SK-N-DZ (cell line): ENCODE measurements around the gene SATB2.

Source experiments
- DNase-seq: peaks from one replicate; pipeline ENCODE4 v3.0.0-alpha.2; 2015; ENCODE audit warnings: low spot score

The SATB2 gene

DNA sequence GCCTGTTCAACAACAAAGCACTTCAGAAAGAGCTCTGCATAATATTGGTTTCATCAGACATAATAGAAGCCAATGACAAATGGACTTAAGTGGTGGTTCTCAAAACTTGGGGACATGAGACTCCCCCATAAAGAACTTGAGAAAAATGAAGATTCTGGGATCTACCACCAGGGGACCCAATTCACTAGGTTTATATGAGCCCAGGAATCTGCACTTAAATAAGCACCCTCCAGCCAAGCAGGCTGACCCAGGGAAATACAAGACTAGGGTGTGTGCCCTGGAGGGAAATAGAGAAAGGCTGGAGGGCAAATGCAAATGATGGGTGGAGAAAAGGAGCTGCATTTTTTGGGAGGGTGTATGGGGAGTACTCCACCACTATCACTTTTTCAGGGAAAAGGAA lies 52.5 kb downstream of the SATB2 start:
- no peak for DNase-seq

DNA sequence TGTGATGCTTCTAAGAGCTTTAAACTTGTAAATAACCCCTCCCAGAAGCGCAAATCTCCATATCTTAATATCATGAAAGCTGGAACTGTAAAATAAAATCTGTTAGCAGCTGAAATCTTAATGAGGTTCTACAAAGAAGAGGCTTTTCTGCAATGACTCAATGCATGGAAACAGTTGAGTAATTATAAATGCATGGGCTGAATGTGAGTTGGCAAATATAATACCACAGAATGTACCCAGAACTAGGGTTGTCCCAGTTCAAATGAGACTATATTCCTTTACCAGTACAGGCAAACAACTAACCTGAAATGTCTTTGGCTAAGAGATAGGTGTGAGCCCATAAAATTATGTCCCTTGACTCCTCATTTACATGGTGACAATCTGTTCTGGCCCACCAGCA lies 52.9 kb downstream of the SATB2 start:
- no peak for DNase-seq

DNA sequence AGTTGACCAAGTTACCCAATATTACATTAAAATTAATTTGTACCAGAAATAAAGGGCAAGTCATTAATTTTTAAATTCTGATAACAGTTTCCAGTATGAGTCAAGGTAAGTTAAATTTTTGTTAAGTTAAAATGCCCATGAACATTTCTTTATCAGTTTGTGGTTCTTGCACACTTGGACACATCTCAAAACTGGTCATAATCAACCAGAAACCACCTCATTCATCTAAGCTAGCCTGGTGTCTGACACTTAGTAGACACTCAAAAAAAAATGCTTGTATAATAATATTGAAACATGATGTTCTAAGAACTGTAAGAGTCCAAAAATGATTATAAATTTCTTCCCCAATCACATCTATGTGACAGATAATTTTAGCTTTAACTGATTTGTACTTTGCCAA lies 62.4 kb downstream of the SATB2 start:
- DNase-seq, result no peak

DNA sequence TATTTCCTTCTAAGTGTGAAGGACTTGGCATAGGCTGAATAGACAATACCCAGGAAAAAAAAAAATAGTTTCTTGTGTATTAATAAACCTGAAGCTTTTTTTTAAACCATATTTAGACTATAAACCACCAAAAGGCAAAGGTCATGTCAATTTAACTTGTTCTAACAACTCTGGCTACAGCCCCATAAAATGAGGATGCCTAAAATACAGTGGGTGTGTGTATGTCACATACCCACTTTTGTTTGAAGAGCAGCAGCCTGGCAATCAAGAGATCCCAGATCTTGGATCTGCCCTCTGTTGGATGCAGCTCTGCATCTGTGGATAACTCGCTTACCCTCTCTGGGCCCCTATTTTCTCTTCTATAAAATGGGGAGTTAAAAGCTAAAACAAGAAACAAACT lies 65.4 kb downstream of the SATB2 start:
- DNase-seq, result no peak

DNA sequence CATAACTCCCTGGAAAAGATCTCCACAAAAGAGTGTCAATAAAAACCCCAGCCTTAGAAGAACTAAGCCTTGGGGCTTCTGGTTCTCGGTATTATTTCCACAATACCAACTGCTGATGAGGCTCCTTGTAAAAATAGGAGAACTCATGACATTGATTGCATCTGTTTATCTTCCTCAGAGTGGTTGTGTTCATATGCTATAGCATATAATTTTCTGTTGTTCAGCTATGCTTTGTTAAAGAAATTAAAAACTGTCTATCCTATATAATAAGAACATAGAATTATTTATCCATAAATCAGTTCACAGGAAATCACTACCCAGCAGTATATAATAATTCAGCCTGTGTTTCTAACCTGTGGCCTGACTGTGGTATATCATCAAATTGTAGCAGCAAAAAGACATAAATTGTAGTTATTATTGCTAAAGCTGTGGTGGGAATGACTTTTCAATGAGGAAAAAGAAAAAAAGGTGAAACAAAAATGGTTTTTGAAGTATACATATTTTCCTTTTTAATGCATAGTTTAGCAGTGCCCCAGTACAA lies 68.9 kb downstream of the SATB2 start:
- DNase-seq, result no peak

DNA sequence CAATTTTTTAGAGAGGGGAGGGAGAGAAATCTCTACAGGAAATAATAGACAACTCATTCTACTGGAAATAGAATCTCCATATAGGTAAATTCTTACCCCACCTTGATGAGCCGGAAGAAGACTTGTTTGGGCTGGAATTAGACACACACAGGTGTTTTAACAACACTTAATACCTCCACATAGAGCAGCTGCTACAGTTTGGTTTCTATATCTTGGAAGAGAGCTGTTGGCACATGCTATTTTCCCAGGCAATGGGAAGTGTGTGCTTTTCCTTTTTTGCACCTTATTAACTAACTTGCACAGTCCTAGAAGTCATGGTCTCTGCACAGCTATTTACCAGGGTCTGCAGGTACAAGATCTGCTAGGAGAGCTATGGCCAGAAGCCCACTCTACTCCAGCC lies 73.7 kb downstream of the SATB2 start:
- no peak for DNase-seq

DNA sequence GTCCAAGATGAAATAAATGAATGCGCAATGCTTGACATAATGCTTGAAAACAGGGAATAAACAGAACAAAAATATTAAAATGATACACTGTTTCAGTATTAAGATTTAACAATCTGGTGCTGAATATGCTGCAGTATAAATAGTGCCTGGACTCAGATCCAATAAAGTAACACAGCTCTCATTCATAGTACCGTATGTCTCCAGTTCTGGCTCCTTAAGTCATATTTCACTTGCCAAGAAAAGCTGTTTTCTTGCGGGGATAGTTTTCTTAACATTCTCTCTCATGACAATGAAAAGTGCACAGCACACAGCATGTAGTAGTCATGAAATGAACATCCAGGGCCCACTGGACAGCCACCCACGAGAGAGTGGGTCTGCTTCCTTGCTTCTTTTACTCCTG lies 74.7 kb downstream of the SATB2 start:
- no peak for DNase-seq

DNA sequence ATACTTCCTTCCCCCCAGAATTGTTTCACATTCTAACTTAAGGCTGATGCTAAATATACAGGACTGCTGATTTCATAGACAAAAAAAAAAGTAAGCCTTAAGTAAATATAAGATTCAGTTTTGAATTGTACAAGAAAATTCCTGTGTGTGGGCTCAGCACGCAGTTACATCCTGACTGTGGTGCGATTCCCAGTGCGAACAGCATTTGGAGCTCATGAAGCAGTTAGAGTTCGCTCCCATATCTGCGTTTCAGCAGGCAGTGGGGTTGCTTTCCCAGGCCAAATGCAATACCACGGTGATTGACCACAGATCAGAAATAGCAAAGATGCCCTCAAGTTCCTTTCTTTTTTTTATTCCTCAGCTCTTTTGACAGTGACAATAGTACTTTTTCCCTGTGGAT lies 75.6 kb downstream of the SATB2 start:
- peak; percentile 55 for DNase-seq

DNA sequence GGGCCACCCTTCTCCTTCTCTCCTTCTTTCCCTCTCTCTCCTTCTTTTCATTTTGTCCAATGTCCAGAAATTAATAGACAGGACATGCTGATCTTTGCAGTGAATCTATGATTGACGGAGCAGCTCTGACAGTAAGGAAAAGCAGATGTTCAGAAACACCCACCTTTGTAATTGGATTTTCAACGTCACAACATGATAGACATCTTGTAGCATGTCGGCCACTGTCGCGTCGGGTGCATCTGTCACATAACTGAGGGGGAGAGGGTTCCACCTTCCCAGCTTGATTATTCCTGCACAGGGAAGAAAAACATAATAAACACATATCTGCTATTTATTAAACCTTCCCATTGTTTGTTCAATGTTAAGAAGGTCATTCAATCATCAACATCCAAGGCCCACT lies 76.2 kb downstream of the SATB2 start:
- peak; percentile 87 for DNase-seq

DNA sequence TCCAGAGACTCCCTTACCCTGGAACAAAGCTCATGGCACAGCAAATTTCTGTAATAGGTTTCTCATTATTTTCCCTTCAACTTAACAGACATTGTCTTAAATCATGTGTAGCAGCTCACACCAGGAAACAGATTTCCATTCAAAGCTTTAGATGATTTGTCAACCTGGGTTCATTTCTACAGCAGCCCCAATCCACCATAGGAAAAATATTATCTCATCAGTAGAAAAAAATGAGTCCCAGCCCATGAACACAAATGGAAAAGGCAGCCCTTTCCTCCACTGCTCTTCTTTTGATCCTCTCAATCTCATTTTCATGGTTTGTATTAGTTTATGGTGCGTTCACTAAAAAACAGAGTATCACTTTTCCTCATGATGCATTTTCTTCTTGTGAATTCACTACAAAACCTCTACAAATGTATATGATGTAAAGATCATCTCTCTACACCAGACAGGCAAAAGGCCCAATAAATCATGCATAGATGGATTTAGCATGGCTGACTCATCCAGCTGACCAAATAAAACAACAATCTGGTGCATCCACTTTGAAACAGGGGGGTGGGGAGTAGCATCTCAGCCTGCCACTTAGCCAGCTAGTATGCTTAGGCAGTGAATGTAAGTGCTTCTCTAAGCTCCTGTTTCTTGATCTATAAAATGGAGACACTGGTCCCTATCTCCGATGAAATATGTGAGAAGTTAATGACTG lies 78.6 kb downstream of the SATB2 start:
- DNase-seq, result no peak

DNA sequence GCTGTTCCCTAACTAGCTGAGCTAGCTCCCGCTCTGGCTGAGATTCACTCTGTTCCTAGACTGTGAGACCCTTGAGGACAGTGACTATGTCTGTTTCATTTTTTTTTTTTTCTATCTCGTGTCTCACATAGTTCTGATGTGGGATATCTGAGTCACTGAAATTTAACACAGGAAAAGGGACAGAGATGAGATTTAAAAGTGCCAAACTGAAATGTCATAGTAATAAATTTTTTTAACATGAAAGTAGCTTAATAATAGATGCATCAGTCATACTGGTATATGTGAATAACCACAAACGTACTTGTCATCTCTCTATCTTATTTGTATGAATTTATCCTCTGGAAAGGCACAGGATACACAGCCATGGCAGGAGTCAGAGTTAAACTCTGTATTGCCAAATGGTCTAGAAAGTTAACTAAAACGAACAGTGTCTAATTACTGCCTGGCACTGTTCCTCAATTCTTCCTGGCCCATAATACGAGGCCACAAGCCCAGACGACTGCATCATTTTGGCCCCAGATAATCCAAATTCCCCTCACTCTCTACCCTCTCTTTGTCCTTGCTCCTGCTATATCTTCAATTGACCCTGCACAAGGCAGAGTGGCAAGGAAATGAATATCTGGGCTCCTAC lies 87.5 kb downstream of the SATB2 start:
- peak; percentile 15 for DNase-seq

DNA sequence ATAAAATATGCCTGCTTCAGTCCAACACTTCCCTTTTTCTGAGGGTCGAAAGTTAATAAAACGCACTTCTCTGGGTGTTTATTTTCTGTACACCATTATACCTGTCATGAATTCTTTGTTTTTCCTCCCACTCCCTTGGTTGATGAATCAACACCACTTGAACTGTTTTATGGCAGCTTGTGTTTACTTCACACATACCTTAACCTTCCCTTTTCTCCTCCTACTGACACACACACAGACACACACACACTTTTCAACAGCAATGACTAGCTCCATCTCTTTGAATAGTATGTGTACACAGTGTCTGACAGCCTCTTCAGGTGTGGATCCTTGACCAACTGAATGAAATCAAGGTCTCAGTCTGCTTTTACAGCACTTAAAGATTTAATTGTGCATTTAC lies 91.3 kb downstream of the SATB2 start:
- DNase-seq, result no peak

DNA sequence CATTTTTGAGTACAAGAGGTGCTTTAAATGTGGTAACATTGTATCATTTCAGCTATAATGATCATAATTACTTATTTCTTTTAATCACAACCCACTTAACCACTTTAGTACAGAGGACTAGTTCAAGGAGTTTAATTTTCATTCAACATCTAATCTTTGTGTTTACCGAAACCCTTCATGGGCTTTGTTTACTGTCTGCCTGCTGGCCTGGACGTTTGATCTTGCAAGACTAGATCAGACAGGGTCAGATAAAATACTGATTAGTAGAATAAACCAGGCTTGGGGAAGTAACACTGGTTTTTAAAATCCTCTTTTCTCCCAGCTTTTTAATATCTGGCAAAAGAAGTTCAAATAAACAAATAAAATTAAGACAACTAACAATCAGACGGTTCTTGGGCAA lies 93.6 kb downstream of the SATB2 start:
- DNase-seq, result no peak

DNA sequence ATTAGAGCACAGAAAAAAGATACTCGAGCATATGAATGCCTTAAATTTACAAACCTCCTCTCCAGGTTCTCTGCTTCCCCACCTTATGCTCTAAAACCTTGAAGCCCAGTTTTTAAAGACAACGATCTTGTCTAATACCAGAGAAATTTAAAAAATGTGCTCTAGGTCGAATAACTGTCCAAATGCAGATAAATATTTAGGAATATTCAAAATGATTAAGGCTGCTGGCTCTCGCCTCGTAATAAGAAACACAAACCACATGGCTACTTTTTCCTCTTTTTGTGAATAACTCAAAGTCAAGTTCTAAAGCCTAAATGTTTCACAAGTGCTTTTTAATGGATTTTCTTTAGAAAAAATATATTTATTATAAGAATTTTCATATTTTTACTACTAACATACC lies 101.3 kb downstream of the SATB2 start:
- DNase-seq, result no peak

DNA sequence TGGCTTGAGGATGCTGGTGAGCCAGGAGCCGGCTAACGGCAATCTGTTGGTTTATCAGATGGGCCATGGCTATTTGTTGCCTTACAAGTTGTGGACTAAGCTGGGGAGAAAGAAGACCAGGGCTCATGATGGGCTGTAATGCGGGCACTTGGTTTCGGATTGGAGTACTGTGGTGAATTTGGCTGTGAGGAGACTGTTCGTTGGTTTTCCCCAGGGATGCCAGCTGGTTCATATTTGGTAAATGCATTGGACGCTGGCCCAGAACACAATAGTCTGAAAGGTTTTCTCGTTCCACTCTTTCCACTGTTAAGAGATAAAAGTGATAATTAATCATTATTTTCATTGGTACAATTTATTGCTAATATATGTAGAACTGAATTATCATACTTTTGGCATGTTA lies 108.9 kb downstream of the SATB2 start:
- no peak for DNase-seq

DNA sequence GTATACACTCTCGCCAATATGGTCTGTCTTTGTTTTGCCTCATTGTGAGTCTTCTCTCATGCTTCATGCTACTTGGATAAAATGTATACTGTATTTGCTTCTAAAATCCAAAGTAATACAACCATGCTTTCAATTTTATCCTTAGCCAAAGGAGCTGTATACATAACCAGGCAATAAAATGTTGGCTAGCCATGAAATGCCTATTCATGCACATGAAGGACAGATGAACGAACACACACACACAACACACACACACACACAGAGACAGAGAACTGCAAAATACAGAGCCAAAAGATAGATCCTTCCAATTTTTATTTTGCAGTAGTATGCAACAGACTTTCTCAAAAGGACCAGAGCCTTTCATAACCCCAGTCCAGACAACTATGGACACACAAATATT lies 113.7 kb downstream of the SATB2 start:
- no peak for DNase-seq

DNA sequence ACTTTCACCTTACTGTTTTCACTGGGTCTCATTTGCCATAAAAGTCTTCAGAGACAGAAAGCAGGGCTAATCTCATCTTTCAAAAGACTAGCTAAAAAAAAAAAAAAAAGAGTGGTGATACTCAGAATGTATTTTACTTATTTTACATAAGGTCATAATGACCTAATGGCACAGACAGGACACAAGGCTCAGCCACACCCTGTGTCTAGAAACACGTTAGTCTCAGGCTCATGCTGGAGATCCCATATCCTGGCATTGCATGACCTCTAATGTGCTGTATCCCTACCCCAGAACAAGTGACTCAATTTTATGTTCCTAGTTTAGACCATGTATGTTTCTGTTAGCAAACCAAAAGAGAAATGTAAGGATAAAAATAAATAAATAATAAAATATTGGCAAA lies 115.4 kb downstream of the SATB2 start:
- no peak for DNase-seq

DNA sequence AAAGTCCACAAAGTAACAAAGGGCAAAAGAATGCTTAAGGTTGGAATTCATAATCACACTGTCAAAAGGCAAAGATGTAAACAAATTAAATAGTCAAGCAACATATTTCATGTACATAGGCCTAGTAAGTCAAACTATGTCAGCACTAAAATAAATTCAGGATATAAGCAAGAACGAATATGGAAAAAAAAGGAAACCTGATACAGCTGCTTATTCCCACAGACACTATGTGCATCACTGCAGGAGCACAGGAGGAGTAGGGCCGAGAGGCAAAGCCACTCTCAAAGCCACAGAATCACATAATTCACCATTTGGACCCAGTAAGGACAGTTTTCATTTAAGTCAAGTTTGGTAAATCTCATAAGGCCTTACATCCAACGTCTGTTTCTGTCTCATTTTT lies 116.6 kb downstream of the SATB2 start:
- no peak for DNase-seq

DNA sequence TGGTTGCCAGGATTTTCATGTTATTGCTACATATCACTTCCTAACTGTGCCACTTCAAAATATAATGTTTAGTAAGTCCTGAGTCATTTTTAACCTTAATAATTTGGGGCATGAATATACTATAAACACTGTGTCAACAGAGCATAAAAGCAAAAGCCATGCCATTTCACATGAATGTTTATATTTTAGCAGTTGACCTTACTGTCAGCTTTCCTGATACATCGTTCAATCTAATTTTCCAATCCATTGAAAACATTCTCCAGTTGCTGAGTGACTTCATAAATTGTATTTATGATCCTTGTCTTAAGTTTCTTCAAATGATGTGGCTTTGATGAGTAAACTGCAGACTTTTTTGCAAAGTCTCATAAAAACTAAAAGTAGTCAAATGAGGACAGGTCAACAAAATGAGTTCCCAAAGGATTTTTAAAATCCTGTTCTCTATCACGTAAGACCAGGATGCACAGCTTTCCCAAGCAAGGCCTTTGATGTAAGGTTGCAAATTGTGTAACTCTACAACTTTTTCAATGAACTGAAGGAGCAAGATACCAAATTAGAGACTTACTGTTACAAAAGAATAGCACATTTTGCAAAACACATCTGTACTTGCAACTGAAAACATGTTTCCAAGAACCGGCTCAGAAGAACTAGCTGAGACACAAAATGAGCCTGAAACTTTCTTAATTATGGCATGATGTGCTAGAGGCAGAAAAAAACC lies 117.7 kb downstream of the SATB2 start:
- DNase-seq, result no peak

DNA sequence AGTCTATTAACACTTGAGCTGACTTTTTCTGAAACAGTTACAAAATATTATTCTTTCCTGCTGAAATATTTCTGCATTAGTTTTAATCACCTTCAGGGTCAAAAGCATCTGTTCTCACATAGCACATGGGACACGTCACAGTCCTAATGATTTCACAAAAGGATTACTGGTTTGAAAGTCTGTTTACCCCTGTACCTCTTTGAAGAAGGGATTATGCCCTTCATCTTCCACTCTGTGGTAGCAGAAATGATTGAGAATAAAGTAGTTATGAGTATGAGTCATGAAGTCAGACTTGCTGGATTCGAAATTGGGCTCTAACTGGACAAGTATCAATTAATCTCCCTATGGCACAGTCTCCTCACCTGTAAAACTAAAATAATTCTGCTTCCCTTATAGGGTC lies 121.2 kb downstream of the SATB2 start:
- no peak for DNase-seq

DNA sequence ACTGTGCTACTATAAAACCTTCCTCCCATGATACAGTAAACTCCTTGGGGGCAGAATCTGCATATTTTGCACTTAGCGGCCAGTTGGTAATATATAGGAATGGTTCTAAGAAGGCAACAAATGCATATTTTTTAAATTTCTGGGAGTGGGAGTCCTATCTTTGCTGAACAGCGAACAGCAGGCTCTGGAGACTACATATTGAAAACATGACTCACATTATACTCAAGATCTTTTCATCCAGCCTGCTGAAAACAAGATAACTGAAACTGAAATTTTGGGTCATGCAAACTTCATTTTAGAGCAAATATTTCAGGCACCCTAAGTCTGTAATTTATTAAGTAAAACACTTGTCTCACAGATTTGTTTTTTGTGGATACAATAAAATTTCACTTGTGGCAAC lies 122.2 kb downstream of the SATB2 start:
- no peak for DNase-seq

DNA sequence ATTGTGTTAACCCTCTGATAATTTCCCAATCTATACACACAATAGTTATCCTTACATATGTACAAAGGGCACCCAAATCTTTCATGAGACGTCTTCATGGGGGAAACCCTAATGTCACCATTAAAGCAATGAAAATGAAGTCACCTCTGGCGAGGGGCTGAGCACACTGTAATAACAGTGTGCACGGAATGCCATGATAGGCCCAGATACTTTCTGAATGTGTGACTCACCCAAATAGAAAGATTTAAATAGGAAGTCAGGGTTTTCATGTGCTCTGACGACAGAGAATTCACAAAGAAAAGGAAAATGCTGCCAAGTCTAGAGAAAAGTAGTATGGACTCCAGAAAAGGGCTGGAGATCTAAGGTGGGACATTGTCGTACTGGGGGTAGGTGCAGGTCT lies 128.3 kb downstream of the SATB2 start:
- DNase-seq, result no peak

DNA sequence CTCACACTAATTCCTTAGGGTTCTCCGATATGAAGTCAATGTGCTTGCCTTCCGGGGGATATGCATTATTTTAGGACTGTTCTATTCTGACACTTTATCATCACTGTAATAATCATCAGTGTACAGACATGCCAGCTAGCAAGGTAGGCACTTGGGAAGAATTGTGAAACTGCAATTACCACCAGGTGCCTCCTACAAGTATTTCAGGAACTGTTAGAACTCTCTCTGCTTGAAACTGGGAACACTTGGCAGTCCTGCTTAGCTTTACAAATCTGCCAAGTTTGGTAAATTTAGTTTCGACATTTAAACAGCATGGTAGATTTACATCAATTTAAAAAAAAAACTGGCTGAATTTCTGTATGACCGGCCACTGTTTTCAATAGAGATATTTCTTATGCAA lies 128.7 kb downstream of the SATB2 start:
- DNase-seq, result no peak
